ENCODE measurements around the gene CYP4A22. TPM values are rescaled to one million over a fixed set of nuclear protein-coding genes. Genes with fewer than 3 reads are reported as not detected.

The CYP4A22 gene
- total and polyA plus RNA-seq, 9 of the 15 experiments (the other 6 are each of a cell fraction or from before 2014, with no cell fraction given) = 0.07 TPM; not detected in 8

GRCh38 chr1:47175227-47175934 lies 38.1 kb downstream of the CYP4A22 start (continued):
- TF ChIP-seq CHD7 (IDR thresholded peaks at IDR 0.05; ENCODE audit: low read depth, low read length) (no peak), U2AF2 (optimal IDR thresholded peaks at IDR 0.05; ENCODE audit: low read depth, low read length) (no peak), ZKSCAN8 (CRISPR knock-in tag; IDR thresholded peaks at IDR 0.05) (no peak), SAP30 (IDR thresholded peaks at IDR 0.05; ENCODE audit: borderline replicate concordance, insufficient read depth, low read depth, low read length, poor library complexity, severe bottlenecking) (no peak), JUND (IDR thresholded peaks at IDR 0.05; ENCODE audit: borderline replicate concordance, low read depth, low read length) (0 out of 2 replicates have a peak, but pooled peaks have one; percentile 6), JUND (tag; IDR thresholded peaks at IDR 0.05; ENCODE audit: borderline replicate concordance, low read depth, low read length) (peak; percentile 28; the same call in 1 of the 3 replicates), FOXM1 (IDR thresholded peaks at IDR 0.05; ENCODE audit: low read depth) (no peak), FOXM1 (CRISPR knock-in tag; IDR thresholded peaks at IDR 0.05; ENCODE audit: low read depth) (no peak), RAD21 (CRISPR knock-in tag; conservative IDR thresholded peaks at IDR 0.05 in 1 of 2, IDR thresholded peaks at IDR 0.05 in 1 of 2) (peak; percentile 65 to 81), PCBP1 (IDR thresholded peaks at IDR 0.05; ENCODE audit: low read depth, low read length, poor library complexity, severe bottlenecking) (no peak), RFX1 (IDR thresholded peaks at IDR 0.05) (no peak), NFE2 (IDR thresholded peaks at IDR 0.05; ENCODE audit: low read depth) (no peak), SMAD3 (CRISPR knock-in tag; conservative IDR thresholded peaks at IDR 0.05) (no peak), USF2 (CRISPR knock-in tag; IDR thresholded peaks at IDR 0.05) (no peak), ZNF224 (CRISPR knock-in tag; IDR thresholded peaks at IDR 0.05) (no peak), ZNF263 (CRISPR knock-in tag; IDR thresholded peaks at IDR 0.05; ENCODE audit: borderline replicate concordance) (no peak)

Data from K562 (cell line).